Heart right ventricle (tissue), 16 donors: ENCODE results near the gene ZFPM1. TPM values are rescaled to one million over a fixed set of nuclear protein-coding genes. Genes with fewer than 3 reads are reported as not detected.

Source experiments
- ATAC-seq, 8 donors: fragments of 200-7000 bp; cut with Tn5 transposase; one replicate each; pipeline ENCODE4 v1.9.1; 2020; ENCODE audit warnings: mild to moderate bottlenecking in 8 of 8, moderate library complexity in 8 of 8, moderate number of reproducible peaks in 1 of 8
- DNase-seq, 2 donors: peaks; one replicate each; pipeline ENCODE4 v3.0.0-alpha.2; 2020
- H3K27ac ChIP-seq, 10 donors: fragments of 200-600 bp; sonication (generic) in 2 of 10; one replicate each; pipeline versions ENCODE4 v1.5.0 to v1.8.0; 2020 to 2022; ENCODE audit warnings: mild to moderate bottlenecking in 3 of 10
- H3K27me3 ChIP-seq, 7 donors: fragments of 200-600 bp; one replicate each; pipeline ENCODE4 v1.8.0; 2021 to 2022; ENCODE audit warnings: mild to moderate bottlenecking in 2 of 7
- H3K36me3 ChIP-seq, 9 donors: fragments of 200-600 bp; sonication (generic) in 1 of 9; one replicate each; pipeline versions ENCODE4 v1.5.0 to v1.8.0; 2020 to 2022; ENCODE audit warnings: mild to moderate bottlenecking in 2 of 9
- H3K4me1 ChIP-seq, 9 donors: fragments of 200-600 bp; sonication (generic) in 1 of 9; one replicate each; pipeline versions ENCODE4 v1.5.0 to v1.8.0; 2020 to 2022; ENCODE audit warnings: mild to moderate bottlenecking in 4 of 9
- H3K4me3 ChIP-seq, 10 donors: fragments of 200-600 bp; sonication (generic) in 2 of 10; one replicate each; pipeline versions ENCODE4 v1.5.0 to v1.8.0; 2020 to 2022; ENCODE audit warnings: mild to moderate bottlenecking in 7 of 10, moderate library complexity in 2 of 10
- H3K9me3 ChIP-seq, 11 donors: fragments of 200-600 bp in 10 of 11; sonication (generic) in 2 of 11; one replicate each; pipeline versions ENCODE4 v1.5.0 to v1.8.0; 2013 to 2022; ENCODE audit warnings: mild to moderate bottlenecking in 2 of 11, control low read depth in 1 of 11, moderate library complexity in 1 of 11
- CTCF ChIP-seq, 9 donors: fragments of 200-600 bp; sonication (generic) in 2 of 9; IDR thresholded peaks; one replicate each; pipeline versions ENCODE4 v1.5.0 to v1.8.0; 2021 to 2022; ENCODE audit warnings: antibody characterized with exemption in 9 of 9, mild to moderate bottlenecking in 5 of 9, moderate library complexity in 1 of 9
- WGBS, 2 donors: extraction: QIAGEN DNeasy Blood & Tissue Kit; methylation state at CpG; one replicate each; pipeline ENCODE4 v1.1.7; 2013; ENCODE audit warnings: inconsistent platforms in 1 of 2; 5-methylcytosine and 5-hydroxymethylcytosine counted together
- intact Hi-C, 10 donors: fragments of 100-400 bp; cut with DNase I; formaldehyde crosslinking; loops; one replicate each; pipeline versions ENCODE4 v1.11.1 to v1.14.2; 2022
- polyA plus RNA-seq, 2 donors: library from polyadenylated mRNA; stranded (reverse); fragments of 200-250 nt; gene quantifications; one replicate each; pipeline ENCODE4 v1.2.3, GENCODE V29; 2013
- total RNA-seq, 10 donors: library from RNA; stranded (reverse); fragmentation: NEBNext Ultra II Directional in 3 of 10; extraction: Animal tissue kit (Norgen Biotek cat#: 25700) in 3 of 10; gene quantifications; one replicate each; pipeline versions ENCODE4 v1.2.1 to v1.2.4, GENCODE V29; 2021 to 2023
- donor health status: Arrhythmogenic right ventricular cardiomyopathy.
- donor health status: ischemic (EF 13 %, LVEDD 7.1; RV severe dilation, severe dysfunction).
- donor health status: healthy with polysubstance abuse.
- donor health status: DM: no; HTN: yes; CAD: no.
- donor health status: DM: no; HTN: no; CAD: no.
- donor health status: ischemic (EF 25% LVEDD 6.9; RV normal size, moderate dysfunction).
- donor health status: ischemic (EF 25% LVEDD 5.7; RV mildly dilated, moderate dysfunction).
- donor health status: healthy.
- donor health status: DM: yes; HTN: yes; CAD: no.
- donor health status: Ischemic cardiomyopathy.
- donor health status: ischemic (EF 35%, LVEDD 5.7; RV mildly dilated, moderate dysfunction).
- donor health status: nonischemic (EF 11% LVEDD 7.7; RV severe dilation, severe dysfunction).
- donor health status: DM: yes; HTN: yes; CAD: no.
- donor health status: PGD.
- donor health status: ischemic (EF 29% LVEDD 5.4; RV normal size, mild dysfunction).
- donor health status: nonischemic (EF 23%, LVEDD 6.1; RV moderate dilation, normal function).

Gene ZFPM1
- total and polyA plus RNA-seq, 12 donors: 2.0 to 10.4 (median 4.4) TPM

GRCh38 chr16:88543230-88543813 is 90.2 kb downstream of the ZFPM1 start:
- no peak for TF ChIP-seq CTCF (IDR thresholded peaks at IDR 0.05)
- H3K27ac ChIP-seq: no peak overlapping the region
- no peak for DNase-seq
- intact Hi-C loops: no loop called here
- H3K36me3 ChIP-seq: no peaks in the 10 kb centered on the region
- H3K27me3 ChIP-seq: peaks cover 0 to 69% (median 55%) of the 10 kb centered on the region in 7 donors
- H3K9me3 ChIP-seq: peaks cover 0 to 31% (median 17%) of the 10 kb centered on the region in 11 donors
- no peaks in the 10 kb centered on the region for H3K4me1 ChIP-seq
- 85% methylated on average over 8 of the region's 8 CpGs for WGBS, 2 donors
- H3K4me3 ChIP-seq: no peak overlapping the region
- no peak for ATAC-seq

GRCh38 chr16:88545781-88546180 is 92.7 kb downstream of the ZFPM1 start:
- WGBS, 2 donors: 69 to 75% methylated on average over 7 of the region's 7 CpGs
- intact Hi-C loops: no loop called here
- no peak for TF ChIP-seq CTCF (IDR thresholded peaks at IDR 0.05)
- H3K36me3 ChIP-seq: no peaks in the 10 kb centered on the region
- ATAC-seq: no peak
- DNase-seq: no peak
- H3K27me3 ChIP-seq: peaks cover 0 to 59% (median 40%) of the 10 kb centered on the region in 7 donors
- no peak overlapping the region for H3K27ac ChIP-seq
- H3K4me1 ChIP-seq: peaks cover 0 to 12% (median 9%) of the 10 kb centered on the region in 9 donors
- peaks cover 0 to 31% (median 17%) of the 10 kb centered on the region in 11 donors for H3K9me3 ChIP-seq
- H3K4me3 ChIP-seq: no peak overlapping the region

GRCh38 chr16:88548131-88548874 is 95.2 kb downstream of the ZFPM1 start:
- DNase-seq: no peak
- Histone ChIP-seq H3K9me3 (peaks cover 0 to 19% (median 7%) of the 10 kb centered on the region in 11 donors), H3K36me3 (no peaks in the 10 kb centered on the region), H3K4me1 (peaks cover 0 to 15% (median 10%) of the 10 kb centered on the region in 9 donors), H3K4me3 (no peak overlapping the region), H3K27me3 (peaks cover 0 to 55% (median 28%) of the 10 kb centered on the region in 7 donors), H3K27ac (no peak overlapping the region)
- 66 to 69% methylated on average over 15 of the region's 15 CpGs for WGBS, 2 donors
- no peak for TF ChIP-seq CTCF (IDR thresholded peaks at IDR 0.05)
- intact Hi-C loops: no loop called here
- ATAC-seq: no peak

- no peaks in the 10 kb centered on the region for H3K36me3 ChIP-seq
- WGBS, 2 donors: 72 to 80% methylated on average over 13 of the region's 13 CpGs
- no peak overlapping the region for H3K4me3 ChIP-seq
- no peak overlapping the region for H3K27ac ChIP-seq
- ATAC-seq (no peak), DNase-seq (no peak)
- TF ChIP-seq CTCF (IDR thresholded peaks at IDR 0.05): no peak
- H3K9me3 ChIP-seq: peaks cover 0 to 12% (median 3%) of the 10 kb centered on the region in 11 donors
- H3K4me1 ChIP-seq: peaks cover 0 to 15% (median 10%) of the 10 kb centered on the region in 9 donors
- intact Hi-C loops: no loop called here
- H3K27me3 ChIP-seq: peaks cover 0 to 60% (median 28%) of the 10 kb centered on the region in 7 donors
Observed at GRCh38 chr16:88548985-88549384, 95.9 kb downstream of the ZFPM1 start.
